Neural progenitor cell (in vitro differentiated cells): ENCODE measurements around the gene CCL26. TPM values are rescaled to one million over a fixed set of nuclear protein-coding genes. Genes with fewer than 3 reads are reported as not detected.
"Not testable (repeated sequence)": the region's sequence is repeated elsewhere in the genome, so short reads cannot be mapped to it uniquely, and the experiment has no call there.

Experiments
- DNase-seq: peaks from one replicate; pipeline ENCODE4 v3.0.0-alpha.2; 2016; ENCODE audit warnings: low spot score
- H2AFZ ChIP-seq: fragments of 200-600 bp; sonication (generic); replicated peaks from 2 replicates; pipeline ENCODE4 v1.6.1; 2016; ENCODE audit warnings: antibody characterized with exemption
- H3F3A ChIP-seq: fragments of 200-600 bp; sonication (generic); 2 replicates; pipeline ENCODE4 v1.6.1; 2016; ENCODE audit warnings: antibody characterized with exemption, low read depth
- H3K27ac ChIP-seq: fragments of 200-600 bp; sonication (generic); 2 replicates; pipeline ENCODE4 v1.5.1; 2016; ENCODE audit warnings: mild to moderate bottlenecking
- H3K27me3 ChIP-seq: fragments of 200-600 bp; sonication (generic); 2 replicates; pipeline ENCODE4 v1.6.1; 2016; ENCODE audit warnings: mild to moderate bottlenecking, moderate library complexity
- H3K36me3 ChIP-seq: fragments of 200-600 bp; sonication (generic); 2 replicates; pipeline ENCODE4 v1.5.1; 2016
- H3K4me1 ChIP-seq: fragments of 200-600 bp; sonication (generic); 2 replicates; pipeline ENCODE4 v1.6.1; 2016; ENCODE audit warnings: mixed run types
- H3K4me2 ChIP-seq: fragments of 200-600 bp; sonication (generic); 2 replicates; pipeline ENCODE4 v1.6.1; 2016
- H3K4me3 ChIP-seq: fragments of 200-600 bp; sonication (generic); 2 replicates; pipeline ENCODE4 v1.5.1; 2016
- H3K79me2 ChIP-seq: fragments of 200-600 bp; sonication (generic); 2 replicates; pipeline ENCODE4 v1.6.1; 2016; ENCODE audit warnings: low read depth
- H3K9ac ChIP-seq: fragments of 200-600 bp; sonication (generic); 2 replicates; pipeline ENCODE4 v1.6.1; 2016
- H3K9me3 ChIP-seq: fragments of 200-600 bp; sonication (generic); 2 replicates; pipeline ENCODE4 v1.5.1; 2016; ENCODE audit warnings: low read depth
- H4K20me1 ChIP-seq: fragments of 200-600 bp; sonication (generic); 2 replicates; pipeline ENCODE4 v1.6.1; 2016; ENCODE audit warnings: low read depth
- H3K27ac Mint-ChIP-seq: 3 replicates; pipeline ENCODE4 v1.8.0; 2021; ENCODE audit warnings: mixed read lengths
- H3K27me3 Mint-ChIP-seq: 2 replicates; pipeline ENCODE4 v1.8.0; 2022; ENCODE audit warnings: low read depth, mild to moderate bottlenecking, inconsistent platforms, moderate library complexity, mixed read lengths; ENCODE audit not compliant: insufficient read depth
- H3K36me3 Mint-ChIP-seq: 3 replicates; pipeline ENCODE4 v1.8.0; 2021; ENCODE audit warnings: mixed read lengths
- H3K4me1 Mint-ChIP-seq: 3 replicates; pipeline ENCODE4 v1.8.0; 2021; ENCODE audit warnings: mixed read lengths
- H3K4me3 Mint-ChIP-seq: 3 replicates; pipeline ENCODE4 v1.8.0; 2021; ENCODE audit warnings: mild to moderate bottlenecking, moderate library complexity, mixed read lengths
- H3K9me3 Mint-ChIP-seq: 3 replicates; pipeline ENCODE4 v1.8.0; 2020; ENCODE audit warnings: mixed read lengths
- CTCF ChIP-seq: fragments of 200-600 bp; sonication (generic); IDR thresholded peaks from 2 replicates; pipeline ENCODE4 v1.5.1; 2017; ENCODE audit warnings: antibody characterized with exemption, mild to moderate bottlenecking
- EZH2 ChIP-seq: fragments of 200-600 bp; sonication (generic); IDR thresholded peaks from 2 replicates; pipeline ENCODE4 v1.6.1; 2017; ENCODE audit warnings: antibody characterized with exemption, mild to moderate bottlenecking, moderate library complexity
- EZH2phosphoT487 ChIP-seq: fragments of 200-600 bp; sonication (generic); IDR thresholded peaks from 2 replicates; pipeline ENCODE4 v1.6.1; 2017; ENCODE audit warnings: antibody characterized with exemption
- total RNA-seq: library from RNA; depleted of rRNA; stranded (reverse); fragments of >200 nt; gene quantifications from 2 replicates; pipeline ENCODE4 v1.2.3, GENCODE V29; 2015; ENCODE audit warnings: low replicate concordance

CCL26 gene
- total RNA-seq, 1 donor from 2014 or later: not detected

- H3K36me3 Mint-ChIP-seq: no peaks in the 10 kb centered on the region
- H3K27ac Mint-ChIP-seq: no peak overlapping the region
- TF ChIP-seq EZH2 (no peak), EZH2phosphoT487 (no peak), CTCF (no peak)
- Histone ChIP-seq H3F3A (no peaks in the 10 kb centered on the region), H4K20me1 (no peaks in the 10 kb centered on the region), H3K79me2 (no peaks in the 10 kb centered on the region), H3K27ac (no peak overlapping the region), H3K4me3 (no peak overlapping the region), H3K9ac (no peak overlapping the region), H3K27me3 (no peaks in the 10 kb centered on the region), H2AFZ (no peak overlapping the region), H3K36me3 (no peaks in the 10 kb centered on the region), H3K9me3 (no peaks in the 10 kb centered on the region), H3K4me1 (no peaks in the 10 kb centered on the region), H3K4me2 (no peak overlapping the region)
- no peak overlapping the region for H3K4me3 Mint-ChIP-seq
- H3K27me3 Mint-ChIP-seq: peaks cover 3% of the 10 kb centered on the region
- H3K4me1 Mint-ChIP-seq: no peaks in the 10 kb centered on the region
- DNase-seq: no peak
- H3K9me3 Mint-ChIP-seq: no peaks in the 10 kb centered on the region
Observed at GRCh38 chr7:75722373-75722772, 49.6 kb downstream of the CCL26 start.

- not testable (repeated sequence) for H3K4me1 ChIP-seq, H3K9me3 Mint-ChIP-seq, H3K4me3 Mint-ChIP-seq, H2AFZ ChIP-seq, H4K20me1 ChIP-seq, H3K27ac Mint-ChIP-seq, H3K36me3 Mint-ChIP-seq, H3K9me3 ChIP-seq, H3K27ac ChIP-seq, H3K9ac ChIP-seq, DNase-seq, H3K27me3 Mint-ChIP-seq, H3K79me2 ChIP-seq, H3K4me3 ChIP-seq, H3F3A ChIP-seq, H3K4me2 ChIP-seq, H3K36me3 ChIP-seq, H3K27me3 ChIP-seq, H3K4me1 Mint-ChIP-seq
Observed at GRCh38 chr7:75721922-75722321, 50.1 kb downstream of the CCL26 start.

GRCh38 chr7:75721426-75721825 lies 50.6 kb downstream of the CCL26 start:
- H3K4me1 ChIP-seq: no peaks in the 10 kb centered on the region
- H3K36me3 ChIP-seq: no peaks in the 10 kb centered on the region
- H3K27me3 ChIP-seq: no peaks in the 10 kb centered on the region
- no peak overlapping the region for H3K4me3 ChIP-seq
- Mint-ChIP-seq H3K4me1 (no peaks in the 10 kb centered on the region), H3K36me3 (no peaks in the 10 kb centered on the region), H3K9me3 (no peaks in the 10 kb centered on the region), H3K4me3 (no peak overlapping the region), H3K27me3 (peaks cover 3% of the 10 kb centered on the region), H3K27ac (no peak overlapping the region)
- no peak for DNase-seq
- no peak overlapping the region for H3K27ac ChIP-seq
- no peaks in the 10 kb centered on the region for H3F3A ChIP-seq
- no peak overlapping the region for H3K9ac ChIP-seq
- H3K79me2 ChIP-seq: no peaks in the 10 kb centered on the region
- no peaks in the 10 kb centered on the region for H4K20me1 ChIP-seq
- no peak for TF ChIP-seq EZH2
- TF ChIP-seq EZH2phosphoT487: no peak
- TF ChIP-seq CTCF: no peak
- no peak overlapping the region for H3K4me2 ChIP-seq
- no peak overlapping the region for H2AFZ ChIP-seq
- H3K9me3 ChIP-seq: no peaks in the 10 kb centered on the region

GRCh38 chr7:75719626-75720025 lies 52.4 kb downstream of the CCL26 start:
- no peaks in the 10 kb centered on the region for H3K4me1 ChIP-seq

More at GRCh38 chr7:75719626-75720025, 52.4 kb downstream of the CCL26 start:
- Mint-ChIP-seq H3K27me3 (peaks cover 3% of the 10 kb centered on the region), H3K4me1 (no peaks in the 10 kb centered on the region), H3K27ac (no peak overlapping the region), H3K9me3 (peaks cover 3% of the 10 kb centered on the region), H3K36me3 (peaks cover 1% of the 10 kb centered on the region), H3K4me3 (no peak overlapping the region)
- Histone ChIP-seq H2AFZ (no peak overlapping the region), H3F3A (no peaks in the 10 kb centered on the region), H4K20me1 (no peaks in the 10 kb centered on the region), H3K9me3 (no peaks in the 10 kb centered on the region), H3K79me2 (no peaks in the 10 kb centered on the region), H3K27ac (no peak overlapping the region), H3K36me3 (no peaks in the 10 kb centered on the region), H3K9ac (no peak overlapping the region), H3K4me2 (no peak overlapping the region), H3K4me3 (no peak overlapping the region), H3K27me3 (no peaks in the 10 kb centered on the region)
- DNase-seq: no peak
- TF ChIP-seq CTCF (no peak), EZH2 (no peak), EZH2phosphoT487 (no peak)

Other genes starting within 250 kb of the CCL26 start
- gene HIP1, start 33.3 kb downstream of the CCL26 start, total RNA-seq: 39.2 and 46.2 TPM in 2 replicates
- gene CCL24, start 41.6 kb upstream of the CCL26 start, total RNA-seq: not detected in 2 replicates
- gene RHBDD2, start 106.8 kb upstream of the CCL26 start, total RNA-seq: 15.4 and 52.7 TPM in 2 replicates
- gene POR, start 142.9 kb upstream of the CCL26 start, total RNA-seq: 38.6 and 61.0 TPM in 2 replicates
- 9.4 and 10.4 TPM in 2 replicates for gene TMEM120A, start 222.4 kb upstream of the CCL26 start, total RNA-seq